ENCODE data around the gene ITPR3.

The ITPR3 gene

DNA sequence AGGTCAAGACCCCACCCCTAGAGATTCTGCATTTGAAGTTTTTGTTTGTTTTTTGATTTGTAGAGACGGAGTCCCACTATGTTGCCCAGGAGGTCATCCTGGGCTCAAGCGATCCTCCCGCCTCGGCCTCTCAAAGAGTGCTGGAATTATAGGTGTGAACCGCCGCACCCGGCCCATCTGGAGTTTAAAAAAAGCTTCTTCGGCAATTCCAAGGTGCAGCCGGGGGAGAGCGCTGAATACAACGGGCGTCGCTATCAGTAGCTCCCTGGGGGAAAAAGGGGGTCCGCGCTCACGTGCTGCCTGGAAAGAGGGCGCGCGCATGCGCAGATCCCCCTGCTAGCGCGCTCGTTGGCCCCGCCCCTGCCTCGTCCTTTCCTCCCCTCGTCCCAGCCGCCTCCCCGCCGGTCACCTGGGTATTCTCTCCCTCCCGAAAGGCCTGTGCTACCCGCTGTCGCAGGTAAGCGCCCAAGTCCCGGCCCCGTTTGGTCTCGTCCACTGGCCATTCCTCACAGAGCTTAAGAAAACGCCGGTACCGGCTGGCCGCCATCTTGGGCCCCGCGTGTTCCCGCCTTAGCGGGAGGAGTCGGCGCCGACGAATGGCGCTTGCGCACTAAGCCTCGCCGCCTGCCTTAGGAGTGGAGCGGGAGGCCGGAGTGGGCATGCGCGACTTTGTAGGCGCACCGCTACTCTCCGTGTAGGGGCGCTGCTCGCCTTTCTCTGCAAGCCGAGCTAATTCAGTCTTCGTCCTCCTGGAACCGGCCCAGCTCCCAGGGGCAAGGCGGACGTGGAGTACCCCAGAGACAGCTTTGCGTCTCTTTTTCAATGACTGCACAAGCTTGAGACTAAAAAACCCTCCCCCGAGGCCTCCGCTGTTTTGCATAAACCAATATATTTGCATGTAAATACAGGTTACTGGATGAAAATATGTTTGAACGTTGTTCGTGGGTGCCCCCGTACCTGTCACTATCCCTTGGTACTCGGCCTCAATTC, 90.3 kb downstream of the ITPR3 start, which contains the start of gene UQCC2:
UQCC2 (minus strand) TSS at position 561 of the 990 bp plus-strand sequence; CDS start at position 547, 14 bp downstream.
- peak; percentile 91 to 95 (median 94) for DNase-seq (ENCODE audit: low read depth in 2 of 3, low spot score in 2 of 3)

DNA sequence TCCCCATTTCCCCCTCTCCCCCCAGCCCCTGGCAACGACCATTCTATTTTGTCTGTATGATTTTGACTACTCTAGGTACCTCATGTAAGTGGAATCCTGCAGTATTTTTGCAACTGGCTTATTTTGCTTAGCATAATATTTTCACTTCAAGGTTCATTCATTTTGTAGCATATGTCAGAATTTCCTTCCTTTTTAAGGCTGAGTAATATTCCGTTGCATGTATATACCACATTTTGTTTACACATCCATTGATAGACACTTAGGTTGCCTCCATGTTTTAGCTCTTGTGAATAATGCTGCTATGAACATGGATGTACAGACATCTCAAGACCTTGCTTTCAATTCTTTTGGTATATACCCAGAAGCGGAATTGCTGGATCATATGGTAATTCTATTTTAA, 91.8 kb downstream of the ITPR3 start:
- DNase-seq (ENCODE audit: low read depth in 2 of 3, low spot score in 2 of 3), result no peak

DNA sequence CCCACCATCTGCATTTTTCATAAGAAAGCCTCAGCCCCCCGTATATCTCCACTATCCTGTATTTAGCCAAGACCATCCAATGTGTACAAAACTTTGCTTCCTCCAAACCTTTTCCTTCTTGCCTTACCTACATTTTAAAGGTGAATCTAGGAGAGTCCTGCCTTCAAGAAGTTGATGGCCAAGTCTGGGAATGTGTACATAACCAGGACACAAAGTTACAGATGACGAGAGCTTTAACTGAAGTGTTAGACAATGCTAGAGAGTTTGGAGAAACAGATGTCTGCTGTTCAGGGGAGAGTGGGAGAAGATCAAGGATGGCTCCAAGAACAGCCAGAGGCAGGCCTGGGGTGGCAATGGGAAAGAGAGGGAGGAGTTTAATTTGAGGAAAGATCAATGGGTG, 92.7 kb downstream of the ITPR3 start:
- DNase-seq (ENCODE audit: low read depth in 2 of 3, low spot score in 2 of 3), result no peak

DNA sequence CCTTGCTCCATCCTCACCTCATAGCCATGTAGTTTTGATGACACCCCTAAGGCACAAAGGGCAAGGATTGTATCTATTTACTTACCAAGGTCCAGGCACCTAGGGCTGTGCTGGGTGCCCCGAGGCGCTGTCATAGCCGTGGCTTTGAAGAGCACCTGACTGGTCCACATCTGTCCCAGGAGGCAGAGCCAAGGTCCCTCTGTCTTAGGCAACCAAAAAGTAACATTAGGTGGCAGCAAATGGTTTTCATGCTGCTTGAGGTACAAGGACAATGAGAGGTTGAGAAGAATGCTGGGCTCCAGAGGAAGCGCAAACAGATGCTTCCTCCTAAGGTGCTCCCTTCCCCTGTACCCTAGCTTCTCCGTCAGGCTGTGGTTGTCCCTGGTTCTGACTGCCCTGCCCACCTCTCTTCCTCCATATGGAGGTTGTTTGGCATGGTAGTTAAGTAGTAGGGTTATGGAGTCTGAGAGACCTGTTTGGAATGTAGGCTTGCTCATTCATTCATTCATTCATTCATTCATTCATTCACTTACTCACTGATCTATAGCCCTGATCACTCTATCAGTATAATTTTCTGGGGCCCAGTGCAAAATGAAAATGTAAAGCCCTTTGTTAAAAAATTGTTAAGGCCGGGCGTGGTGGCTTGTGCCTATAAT, 93.4 kb downstream of the ITPR3 start:
- DNase-seq (ENCODE audit: low read depth in 2 of 3, low spot score in 2 of 3), result no peak

DNA sequence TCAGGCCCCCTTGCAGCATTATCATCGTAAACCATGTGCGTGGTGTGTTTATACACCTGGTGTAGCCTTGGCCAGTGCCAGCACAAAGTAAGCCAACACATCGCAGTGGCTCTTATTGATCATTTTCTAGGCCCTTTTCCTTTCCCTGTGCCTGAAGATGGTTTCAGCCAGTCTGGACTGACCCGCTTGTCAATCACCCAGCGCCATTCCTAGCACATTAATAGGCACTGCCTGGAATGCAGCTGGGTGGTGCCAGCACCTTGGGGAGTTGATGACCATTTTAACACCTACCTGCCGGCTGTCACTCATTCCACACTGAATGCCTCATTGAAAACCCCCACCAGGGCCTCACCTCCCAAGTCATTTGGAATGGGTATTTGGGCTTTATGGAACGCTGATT, 95.3 kb downstream of the ITPR3 start:
- DNase-seq (ENCODE audit: low read depth in 2 of 3, low spot score in 2 of 3), result no peak

DNA sequence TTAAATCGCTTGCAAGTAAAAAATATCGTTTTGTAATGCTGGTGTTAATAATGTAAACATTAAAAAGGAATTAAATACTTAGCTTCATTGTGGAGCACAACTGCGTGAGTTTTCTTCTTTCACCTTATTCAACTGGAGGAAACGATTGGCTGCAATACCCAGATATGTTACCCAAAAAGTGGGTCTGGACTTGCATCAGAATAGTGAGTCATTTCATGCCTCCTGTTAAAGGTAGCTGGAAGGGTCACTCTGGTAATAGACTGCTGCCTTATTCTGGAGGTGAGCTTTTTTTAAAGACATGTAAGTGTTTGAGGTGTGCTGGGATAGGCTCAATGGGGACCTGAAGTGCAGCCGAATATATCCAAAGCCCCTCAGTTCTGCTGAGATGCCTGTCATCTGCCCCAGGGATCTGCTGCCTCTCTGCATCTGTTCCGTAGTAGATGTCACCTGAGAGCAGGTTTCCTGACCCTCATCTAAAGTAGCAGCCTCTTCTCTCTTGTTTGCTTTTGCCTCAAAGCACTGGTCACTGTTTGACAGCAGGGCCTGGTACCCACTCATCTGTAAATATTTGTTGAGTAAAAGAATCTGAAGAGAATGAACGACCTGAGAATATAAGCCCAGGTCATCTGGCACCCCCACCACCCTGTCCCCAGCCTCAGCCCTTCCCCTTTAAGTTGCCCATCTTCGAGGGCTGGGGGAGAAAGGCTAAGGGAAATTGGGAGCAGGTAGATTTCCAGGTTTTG, 95.9 kb downstream of the ITPR3 start:
- no peak for DNase-seq (ENCODE audit: low read depth in 2 of 3, low spot score in 2 of 3)

DNA sequence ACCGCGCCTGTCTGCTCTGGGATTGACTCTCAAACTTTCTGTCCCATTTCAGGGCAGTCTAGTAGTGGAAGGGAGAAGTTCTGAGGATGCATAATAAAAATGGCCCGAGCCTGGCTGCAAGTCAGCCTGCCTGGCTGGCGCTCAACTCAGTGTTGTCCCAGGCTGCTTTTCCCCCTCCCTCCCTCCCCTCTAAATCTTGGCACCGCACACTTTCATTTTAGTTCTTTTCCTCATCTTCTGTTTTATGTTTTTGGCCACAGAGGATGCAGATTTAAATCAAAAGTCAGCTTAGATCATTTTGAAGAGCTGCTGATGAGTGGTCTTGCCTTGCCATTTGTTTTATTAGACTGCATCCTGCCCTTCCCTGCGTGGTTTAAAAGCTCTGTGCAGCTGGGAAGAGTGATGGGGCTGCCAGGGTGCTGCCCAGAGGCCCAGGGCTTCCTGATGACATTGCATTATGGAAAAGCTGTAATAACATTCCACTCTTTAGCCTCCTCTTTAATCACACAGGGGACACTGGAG, 96.9 kb downstream of the ITPR3 start:
- no peak for DNase-seq (ENCODE audit: low read depth in 2 of 3, low spot score in 2 of 3)

DNA sequence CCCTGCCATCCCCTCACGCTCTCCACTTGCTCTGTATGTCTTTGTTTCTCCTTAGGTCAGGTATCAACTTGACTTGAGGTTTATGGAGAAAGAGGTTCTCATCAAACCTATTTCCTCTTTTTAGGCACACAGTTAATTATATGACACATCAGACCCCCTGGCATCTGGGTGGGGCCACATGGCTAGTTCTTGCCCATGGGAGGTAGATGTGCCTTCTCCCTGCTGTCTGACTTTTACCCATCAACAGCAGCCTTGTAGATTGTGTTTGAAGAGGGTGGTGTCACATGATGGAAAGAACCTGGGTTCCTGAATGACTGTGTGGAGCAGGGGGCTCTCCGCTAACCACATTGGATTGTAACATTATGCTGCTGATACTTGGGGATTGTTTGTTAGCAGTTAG, 97.6 kb downstream of the ITPR3 start:
- no peak for DNase-seq (ENCODE audit: low read depth in 2 of 3, low spot score in 2 of 3)

DNA sequence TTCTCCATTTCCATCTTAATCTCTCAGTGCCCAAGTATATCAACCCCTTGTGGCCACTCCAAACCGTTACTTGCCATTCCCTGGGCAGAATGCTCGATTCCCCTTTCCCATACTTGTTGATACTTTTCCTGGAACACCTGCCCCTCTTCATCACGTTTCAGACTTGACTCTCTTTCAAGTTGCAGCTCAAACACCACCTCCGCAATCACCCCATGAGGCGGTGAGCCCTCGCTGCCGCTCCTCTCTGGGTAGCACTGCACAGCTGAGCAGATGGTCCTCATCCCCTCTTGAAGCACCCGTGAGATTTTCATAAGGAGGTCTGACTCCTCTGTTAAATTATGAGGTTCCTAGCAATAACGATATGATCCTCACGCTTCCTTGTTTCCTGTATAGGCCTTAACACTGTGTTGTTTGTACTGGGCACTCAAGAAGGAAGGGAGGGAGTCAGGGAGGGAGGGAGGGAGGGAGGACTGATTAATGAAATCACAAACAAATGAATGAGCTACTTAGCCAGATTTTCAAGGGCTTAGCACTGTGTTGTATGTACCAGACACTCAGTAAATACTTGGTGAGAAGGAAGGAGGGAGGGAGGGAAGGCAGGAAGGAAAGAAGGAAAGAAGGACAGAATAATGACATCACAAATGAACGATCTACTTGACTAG, 98.3 kb downstream of the ITPR3 start:
- DNase-seq (ENCODE audit: low read depth in 2 of 3, low spot score in 2 of 3), result no peak

DNA sequence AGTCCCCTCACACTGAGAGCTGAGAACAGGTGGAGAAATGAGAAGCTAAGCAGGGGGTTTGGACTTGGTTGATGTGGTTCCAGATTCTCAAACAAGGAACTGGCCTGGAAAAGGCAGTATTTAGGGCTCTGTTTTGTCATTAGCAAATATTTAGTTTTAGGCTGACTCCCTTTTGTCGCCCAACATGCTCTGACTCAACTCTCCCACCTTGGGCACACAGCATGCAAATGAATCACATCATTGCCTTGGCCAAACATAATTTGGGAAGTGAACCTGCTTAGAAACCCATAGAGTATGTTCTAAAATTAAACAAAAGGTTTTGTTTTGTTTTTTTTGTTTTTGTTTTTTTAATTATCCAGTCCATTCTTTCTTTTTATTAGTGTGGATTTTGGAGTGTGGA, 99.9 kb downstream of the ITPR3 start:
- no peak for DNase-seq (ENCODE audit: low read depth in 2 of 3, low spot score in 2 of 3)

DNA sequence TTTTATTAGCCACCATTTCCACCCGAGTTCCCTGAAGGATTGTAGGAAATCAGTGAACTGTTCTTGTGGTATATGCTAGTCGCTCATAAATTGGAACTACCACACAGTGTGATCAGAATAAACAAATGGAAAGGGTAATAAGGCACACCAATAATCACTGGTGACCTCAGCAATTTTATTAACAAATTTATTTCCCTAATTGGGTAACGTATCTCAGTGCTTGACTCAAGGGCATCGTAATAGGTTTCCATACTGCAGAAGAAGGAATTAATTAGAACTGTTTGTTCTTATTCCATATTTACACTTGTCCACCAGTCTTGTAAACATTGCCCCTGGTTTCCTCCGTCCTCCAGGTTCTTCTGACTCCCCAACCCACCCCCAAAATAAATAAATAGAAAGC, 100.4 kb downstream of the ITPR3 start:
- DNase-seq (ENCODE audit: low read depth in 2 of 3, low spot score in 2 of 3), result no peak

DNA sequence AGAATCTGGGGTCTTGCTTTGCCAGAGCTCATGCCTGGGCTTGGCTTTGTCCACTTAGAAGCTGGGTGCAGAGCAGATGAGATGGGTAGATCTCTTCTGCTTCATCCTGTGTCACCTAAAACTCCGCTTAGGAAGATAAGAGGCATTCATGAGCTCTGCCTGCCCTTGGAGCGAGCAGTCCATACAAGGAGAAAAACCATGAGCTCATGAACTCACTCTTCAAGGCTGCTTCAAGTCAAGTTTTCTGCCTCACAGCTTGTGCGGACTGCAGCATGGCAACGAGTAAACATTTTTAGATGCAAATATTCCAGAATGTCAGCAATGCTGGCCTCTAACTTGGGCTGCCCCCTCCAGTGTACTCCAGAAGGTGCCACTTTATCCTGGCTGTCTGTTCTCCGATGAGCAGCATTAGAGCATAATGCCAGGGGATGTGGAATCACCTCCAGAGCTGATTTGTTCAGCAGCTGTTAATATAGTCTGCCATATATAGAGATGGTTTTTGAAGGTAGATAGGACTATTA, 101.0 kb downstream of the ITPR3 start:
- no peak for DNase-seq (ENCODE audit: low read depth in 2 of 3, low spot score in 2 of 3)

DNA sequence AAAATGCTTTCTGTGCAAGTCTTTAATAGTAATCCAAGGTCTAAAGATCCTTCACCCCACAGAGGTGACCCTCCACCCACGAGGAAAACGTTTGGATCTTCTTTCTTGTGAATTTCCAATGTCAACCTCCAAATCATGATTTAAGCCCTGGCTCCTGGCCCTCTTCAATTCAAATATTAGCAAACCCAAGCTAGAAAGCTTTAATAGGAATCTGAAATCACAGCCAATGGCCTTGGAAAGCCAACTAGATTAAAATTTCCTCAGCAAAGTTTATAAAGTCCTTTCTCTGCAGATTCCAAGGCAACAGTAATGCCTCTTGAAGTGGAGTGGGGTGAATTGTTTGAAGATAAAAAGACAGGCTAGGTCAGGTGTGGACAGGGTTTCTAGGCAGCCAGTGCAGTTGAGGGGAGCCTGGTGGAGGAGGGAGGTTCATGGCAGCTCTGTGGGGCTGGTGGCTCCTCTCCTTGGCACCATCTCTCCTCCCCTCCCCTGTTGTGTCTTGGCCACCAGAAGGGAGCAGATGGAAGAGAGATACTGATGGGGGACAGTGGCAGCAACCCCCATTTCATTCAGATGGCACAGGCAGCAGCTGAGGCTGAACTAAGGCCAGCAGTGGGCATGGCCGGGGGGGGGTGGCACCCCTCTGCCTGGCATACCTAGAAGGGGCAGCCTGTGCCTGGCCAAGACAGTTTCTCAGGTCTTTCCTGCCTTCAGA, 102.4 kb downstream of the ITPR3 start:
- DNase-seq (ENCODE audit: low read depth in 2 of 3, low spot score in 2 of 3), result no peak

DNA sequence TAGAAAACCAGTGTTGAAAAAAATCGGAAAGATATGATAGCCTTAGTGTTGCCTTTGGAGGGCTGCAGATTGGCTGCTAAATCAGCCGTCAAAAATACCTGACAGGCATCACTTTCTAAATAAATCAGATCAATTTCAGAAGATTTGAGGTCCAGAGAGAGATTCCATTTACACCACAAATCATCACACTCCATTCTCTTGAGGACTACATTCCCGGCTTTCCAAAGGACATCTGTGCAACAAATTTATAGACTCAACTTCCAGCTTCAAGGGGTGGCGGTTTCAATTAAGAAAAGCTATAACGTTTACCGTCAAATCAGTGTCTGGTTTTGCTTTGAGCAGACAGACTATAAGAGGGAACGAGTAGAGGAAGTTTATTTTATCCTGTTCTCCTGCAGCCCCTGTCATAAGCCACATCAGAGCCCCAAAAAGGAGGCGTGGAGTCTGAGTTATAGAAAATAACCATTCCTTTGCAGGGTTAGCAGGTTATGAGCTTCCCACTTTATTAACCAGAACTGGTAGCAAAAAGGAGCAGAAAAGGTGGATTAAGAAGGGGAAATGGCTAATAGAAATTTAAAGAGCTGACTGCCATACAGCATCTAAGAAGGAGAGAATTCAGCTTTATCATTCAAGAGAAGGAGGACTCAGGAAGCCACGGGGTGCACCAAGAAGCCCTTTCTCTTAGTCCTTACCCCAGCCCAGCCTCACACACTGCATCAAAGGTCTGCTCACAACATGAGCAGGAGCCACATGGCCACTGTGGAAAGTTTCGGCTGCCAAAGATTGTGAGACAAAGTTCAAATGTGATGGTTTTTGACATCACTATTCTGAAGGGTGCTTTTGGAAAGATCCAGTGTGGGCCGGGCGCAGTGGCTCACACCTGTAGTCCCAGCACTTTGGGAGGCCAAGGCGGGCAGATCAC, 103.2 kb downstream of the ITPR3 start:
- no peak for DNase-seq (ENCODE audit: low read depth in 2 of 3, low spot score in 2 of 3)

DNA sequence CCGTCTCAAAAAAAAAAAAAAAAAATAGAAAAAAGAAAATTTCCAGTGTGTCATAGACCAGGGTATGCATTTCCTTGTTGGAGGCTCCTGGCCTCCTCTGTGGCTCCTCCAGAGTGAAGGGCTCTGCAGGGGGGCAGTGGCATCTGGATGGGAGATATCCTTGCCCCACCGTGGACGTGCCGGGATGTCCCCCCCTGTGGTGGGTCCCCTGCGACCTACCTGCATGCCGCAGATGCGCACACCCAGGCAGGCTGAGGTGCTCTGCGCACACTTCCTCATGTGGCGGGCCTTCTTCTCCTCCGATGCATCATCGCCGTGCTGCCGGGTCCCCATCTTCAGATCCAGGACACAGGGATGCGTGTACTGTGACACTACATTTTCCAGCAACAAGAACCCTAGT, 104.1 kb downstream of the ITPR3 start:
- DNase-seq (ENCODE audit: low read depth in 2 of 3, low spot score in 2 of 3), result no peak

DNA sequence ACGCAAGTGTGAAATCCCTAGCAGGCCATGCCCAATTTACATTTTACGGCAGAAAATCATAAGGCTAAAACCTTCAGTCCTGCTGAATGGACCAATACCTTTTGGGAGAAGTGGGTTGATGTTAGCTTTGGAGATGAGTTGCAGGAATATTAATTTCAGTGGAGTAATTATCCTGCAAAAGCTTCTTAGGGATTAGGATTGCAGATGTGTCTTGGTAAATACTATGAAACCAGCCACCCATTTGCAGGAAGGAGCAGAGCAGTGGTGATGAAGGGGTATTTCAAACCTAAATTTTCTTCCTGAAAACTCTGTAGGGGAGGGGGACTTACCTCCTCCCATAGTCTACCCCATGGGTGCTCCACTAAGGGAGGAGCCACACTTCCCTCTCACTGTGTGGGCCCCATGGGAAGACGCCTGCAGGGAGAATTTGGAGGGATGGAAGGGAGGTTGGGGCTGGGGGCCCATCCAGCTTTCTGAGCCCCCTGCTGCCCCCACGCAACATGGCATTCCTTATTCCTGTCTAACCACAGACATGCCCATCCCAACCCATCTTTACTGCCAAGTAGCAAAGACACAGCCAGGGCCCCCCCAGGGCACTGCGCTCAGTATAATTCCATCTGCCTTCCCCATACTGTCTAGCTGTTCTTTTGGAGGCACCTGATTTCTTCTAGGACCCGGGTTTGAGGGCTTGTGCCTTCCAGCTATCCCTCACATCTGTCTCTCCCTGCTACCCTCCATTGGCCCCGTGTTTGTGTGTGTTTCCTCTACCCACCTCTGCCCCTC, 105.0 kb downstream of the ITPR3 start:
- no peak for DNase-seq (ENCODE audit: low read depth in 2 of 3, low spot score in 2 of 3)

DNA sequence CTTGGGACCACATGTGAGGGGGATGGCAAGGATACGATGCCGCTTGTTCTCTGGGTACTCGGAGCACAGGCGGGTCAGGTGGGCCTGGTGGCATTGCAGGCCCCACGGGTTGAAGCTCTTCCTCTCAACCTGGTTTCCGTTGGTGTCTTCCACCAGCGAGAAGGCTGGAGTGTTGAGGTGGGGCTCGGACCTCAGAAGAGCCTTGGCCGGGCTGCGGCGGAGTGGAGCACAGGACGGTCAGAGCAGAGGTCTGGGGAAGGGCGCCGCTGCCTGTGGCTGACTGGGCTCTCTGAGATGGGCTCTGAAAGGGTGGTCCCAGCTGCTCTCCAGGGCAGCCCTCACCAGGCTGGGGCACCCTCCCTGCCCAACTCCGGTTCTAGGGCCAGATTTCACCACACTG, 105.6 kb downstream of the ITPR3 start:
- DNase-seq (ENCODE audit: low read depth in 2 of 3, low spot score in 2 of 3), result no peak

DNA sequence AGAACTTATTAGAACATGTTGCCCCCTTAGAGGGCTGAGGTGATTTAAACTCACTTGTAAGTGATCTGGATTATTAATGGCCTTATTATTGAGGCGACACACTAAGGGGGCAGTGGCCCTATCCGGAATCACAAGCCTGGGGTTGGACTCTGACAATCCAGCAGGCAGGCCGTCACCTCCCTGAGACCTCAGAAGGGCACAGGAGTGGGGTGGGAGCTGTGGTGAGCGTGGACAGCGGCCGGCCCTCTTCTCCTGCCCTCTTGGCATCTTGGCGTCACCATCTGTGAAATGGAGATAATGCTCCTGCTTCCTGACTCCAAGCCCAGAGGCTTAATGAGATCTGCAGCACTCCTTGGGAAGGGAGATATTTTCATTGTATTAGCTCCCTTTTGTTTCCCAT, 106.0 kb downstream of the ITPR3 start:
- no peak for DNase-seq (ENCODE audit: low read depth in 2 of 3, low spot score in 2 of 3)
